HepG2 (cell line): ENCODE measurements around the gene BEX1. TPM values are rescaled to one million over a fixed set of nuclear protein-coding genes. Genes with fewer than 3 reads are reported as not detected.

Experiments
- ATF7-NPFF ChIP-seq: sonication (generic); formaldehyde crosslinking; IDR thresholded peaks from 2 replicates; pipeline ENCODE4 v1.8.1; 2023; ENCODE audit warnings: mild to moderate bottlenecking, low read depth, missing genetic modification reagents, moderate library complexity
- E2F5 ChIP-seq: sonication (generic); formaldehyde crosslinking; conservative IDR thresholded peaks from 2 replicates; pipeline ENCODE4 v1.4.0; 2020; ENCODE audit warnings: missing genetic modification reagents
- HES4 ChIP-seq: sonication (generic); formaldehyde crosslinking; IDR thresholded peaks from 2 replicates; pipeline ENCODE4 v1.9.0; 2021; ENCODE audit warnings: mild to moderate bottlenecking, missing genetic modification reagents, borderline replicate concordance
- HINFP ChIP-seq: sonication (generic); formaldehyde crosslinking; IDR thresholded peaks from 2 replicates; pipeline ENCODE4 v1.4.0; 2020; ENCODE audit warnings: low read depth, mild to moderate bottlenecking, missing genetic modification reagents
- HMG20A ChIP-seq: IDR thresholded peaks from 2 replicates; pipeline ENCODE4 v1.6.1; 2016; ENCODE audit warnings: borderline replicate concordance
- HOMEZ ChIP-seq: IDR thresholded peaks from 2 replicates; pipeline ENCODE4 v1.6.1; 2016; ENCODE audit warnings: low read depth
- MEIS2 ChIP-seq: sonication (generic); formaldehyde crosslinking; IDR thresholded peaks from 2 replicates; pipeline ENCODE4 v1.9.0; 2021; ENCODE audit warnings: mild to moderate bottlenecking, missing genetic modification reagents
- NR2F2 ChIP-seq: IDR thresholded peaks from 2 replicates; pipeline ENCODE4 v1.6.1; 2012; ENCODE audit warnings: low read depth, inconsistent platforms, borderline replicate concordance
- ONECUT2 ChIP-seq: sonication (generic); formaldehyde crosslinking; IDR thresholded peaks from 2 replicates; pipeline ENCODE4 v1.4.0; 2020; ENCODE audit warnings: missing genetic modification reagents
- RXRA ChIP-seq: sonication (generic); formaldehyde crosslinking; IDR thresholded peaks from 2 replicates; pipeline ENCODE4 v1.5.1; 2020; ENCODE audit warnings: missing genetic modification reagents
- SMARCC2 ChIP-seq: fragments of 450-650 bp; IDR thresholded peaks from 2 replicates; pipeline ENCODE4 v1.6.1; 2017; ENCODE audit warnings: antibody characterized with exemption, mild to moderate bottlenecking
- SOX5 ChIP-seq: IDR thresholded peaks from 2 replicates; pipeline ENCODE4 v1.6.1; 2016; ENCODE audit warnings: borderline replicate concordance
- SPEN ChIP-seq: sonication (generic); formaldehyde crosslinking; IDR thresholded peaks from 2 replicates; pipeline ENCODE4 v1.5.1; 2020; ENCODE audit warnings: low read depth, mild to moderate bottlenecking, missing genetic modification reagents
- TAF15 ChIP-seq: fragments of 200-400 bp; formaldehyde crosslinking; IDR thresholded peaks from one replicate; pipeline ENCODE4 v1.6.1; 2018; ENCODE audit warnings: mild to moderate bottlenecking, low read depth, low read length; ENCODE audit not compliant: poor library complexity, severe bottlenecking
- TBP ChIP-seq: sonication (generic); formaldehyde crosslinking; IDR thresholded peaks from 2 replicates; pipeline ENCODE4 v1.5.0; 2020; ENCODE audit warnings: missing genetic modification reagents
- ZBED4 ChIP-seq: sonication (generic); formaldehyde crosslinking; IDR thresholded peaks from 2 replicates; pipeline ENCODE4 v1.4.0; 2020; ENCODE audit warnings: missing genetic modification reagents, borderline replicate concordance
- ZFY ChIP-seq: sonication (generic); formaldehyde crosslinking; IDR thresholded peaks from 2 replicates; pipeline ENCODE4 v1.4.0; 2020; ENCODE audit warnings: missing genetic modification reagents
- ZNF432 ChIP-seq: sonication (generic); formaldehyde crosslinking; IDR thresholded peaks from 2 replicates; pipeline ENCODE4 v1.5.0; 2020; ENCODE audit warnings: missing genetic modification reagents, mild to moderate bottlenecking, borderline replicate concordance
- ZNF552 ChIP-seq: sonication (generic); formaldehyde crosslinking; IDR thresholded peaks from 2 replicates; pipeline ENCODE4 v1.9.0; 2022; ENCODE audit warnings: missing genetic modification reagents, mild to moderate bottlenecking, borderline replicate concordance
- ZSCAN9 ChIP-seq: IDR thresholded peaks from 2 replicates; pipeline ENCODE4 v1.6.1; 2016; ENCODE audit warnings: borderline replicate concordance
- polyA plus RNA-seq, 8 experiments: library from polyadenylated mRNA; depleted of rRNA in 3 of 8; stranded (reverse) in 7 of 8; unstranded in 1 of 8; fragments of >200 nt; fragmentation: Illumina TruSeq in 4 of 8; extraction: Trizol in 4 of 8; gene quantifications; 2 replicates each; pipeline versions ENCODE4 v1.2.1 to v1.2.3, GENCODE V29; 2011 to 2016; ENCODE audit warnings: low read depth in 4 of 8, missing spikeins in 1 of 8, mixed read lengths in 1 of 8; ENCODE audit not compliant: insufficient read depth in 1 of 8
- total RNA-seq, 5 experiments: library from RNA; depleted of rRNA; stranded (reverse); fragments of >200 nt; fragmentation: Illumina TruSeq; extraction: Trizol; gene quantifications; 2 replicates each; pipeline ENCODE4 v1.2.3, GENCODE V29; 2016; ENCODE audit warnings: low read depth in 1 of 5
- TF ChIP-seq, protein P1 (sequence below), 2 experiments: sonication (generic) in 1 of 2; formaldehyde crosslinking in 1 of 2; IDR thresholded peaks; 2 replicates each; pipeline versions ENCODE4 v1.5.1 to v1.6.1; 2011 to 2020; ENCODE audit warnings: borderline replicate concordance in 1 of 2, low read depth in 1 of 2, low read length in 1 of 2, mild to moderate bottlenecking in 1 of 2, missing genetic modification reagents in 1 of 2, moderate library complexity in 1 of 2

BEX1 gene
- total and polyA plus RNA-seq, 2 of the 13 experiments (the other 11 are each of a cell fraction or from before 2014, with no cell fraction given) = 29.4 to 69.4 TPM

DNA sequence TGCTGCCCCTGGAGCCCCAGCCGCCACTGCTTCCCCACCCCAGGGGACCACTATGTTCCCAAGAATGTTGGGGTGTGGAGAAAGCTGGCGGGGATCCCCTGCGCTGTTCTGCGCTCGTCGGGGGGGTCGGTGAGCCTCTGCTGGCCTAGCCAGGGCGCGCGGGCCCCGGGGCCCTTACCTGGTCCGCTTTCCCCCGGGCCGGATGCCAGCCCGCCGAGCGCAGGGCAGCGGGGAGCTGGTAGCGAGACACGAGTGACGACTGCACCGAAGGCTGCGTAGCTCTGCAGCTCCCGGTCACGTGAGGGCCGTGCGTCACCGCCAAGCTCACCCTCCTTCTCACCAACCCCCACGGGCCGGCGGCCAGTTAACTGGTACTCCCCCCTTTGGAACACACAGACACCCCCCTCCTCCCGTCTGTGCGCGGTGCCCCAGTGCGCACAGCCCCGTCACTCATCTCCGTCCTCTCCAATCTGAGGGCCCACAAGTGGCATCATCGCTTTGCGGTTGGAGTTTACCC lies at the start of gene BEX1 (continued):
- TF ChIP-seq, protein P1, sequence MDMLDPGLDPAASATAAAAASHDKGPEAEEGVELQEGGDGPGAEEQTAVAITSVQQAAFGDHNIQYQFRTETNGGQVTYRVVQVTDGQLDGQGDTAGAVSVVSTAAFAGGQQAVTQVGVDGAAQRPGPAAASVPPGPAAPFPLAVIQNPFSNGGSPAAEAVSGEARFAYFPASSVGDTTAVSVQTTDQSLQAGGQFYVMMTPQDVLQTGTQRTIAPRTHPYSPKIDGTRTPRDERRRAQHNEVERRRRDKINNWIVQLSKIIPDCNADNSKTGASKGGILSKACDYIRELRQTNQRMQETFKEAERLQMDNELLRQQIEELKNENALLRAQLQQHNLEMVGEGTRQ (IDR thresholded peaks at IDR 0.05; ENCODE audit: low read depth, low read length) = peak; percentile 77
- TF ChIP-seq, protein P1 (CRISPR knock-in tag; IDR thresholded peaks at IDR 0.05; ENCODE audit: borderline replicate concordance) = peak; percentile 90; the same call in 1 of the 2 replicates
- no peak for TF ChIP-seq TAF15
- no peak for TF ChIP-seq ZNF432 (CRISPR knock-in tag)
- no peak for TF ChIP-seq MEIS2
- no peak for TF ChIP-seq SPEN
- no peak for TF ChIP-seq ONECUT2
- no peak for TF ChIP-seq HMG20A (CRISPR knock-in tag)
- no peak for TF ChIP-seq HES4 (CRISPR knock-in tag)
- TF ChIP-seq ZBED4 (CRISPR knock-in tag) = no peak
- no peak for TF ChIP-seq RXRA
- TF ChIP-seq HINFP (CRISPR knock-in tag) = no peak
- TF ChIP-seq E2F5 (CRISPR knock-in tag) = no peak
- no peak for TF ChIP-seq NR2F2
- TF ChIP-seq TBP (CRISPR knock-in tag) = no peak
- TF ChIP-seq SOX5 (CRISPR knock-in tag) = no peak
- TF ChIP-seq ZSCAN9 (CRISPR knock-in tag) = no peak
- TF ChIP-seq ATF7-NPFF (CRISPR knock-in tag) = no peak
- TF ChIP-seq ZNF552 (CRISPR knock-in tag) = no peak
- no peak for TF ChIP-seq HOMEZ
- peak; percentile 38; the same call in 1 of the 2 replicates for TF ChIP-seq ZFY (CRISPR knock-in tag)
- TF ChIP-seq SMARCC2 = no peak
